ENCODE data around the gene TPSG1. TPM values are rescaled to one million over a fixed set of nuclear protein-coding genes. Genes with fewer than 3 reads are reported as not detected.

The TPSG1 gene
- total RNA-seq, 1 donor from 2014 or later: not detected

DNA sequence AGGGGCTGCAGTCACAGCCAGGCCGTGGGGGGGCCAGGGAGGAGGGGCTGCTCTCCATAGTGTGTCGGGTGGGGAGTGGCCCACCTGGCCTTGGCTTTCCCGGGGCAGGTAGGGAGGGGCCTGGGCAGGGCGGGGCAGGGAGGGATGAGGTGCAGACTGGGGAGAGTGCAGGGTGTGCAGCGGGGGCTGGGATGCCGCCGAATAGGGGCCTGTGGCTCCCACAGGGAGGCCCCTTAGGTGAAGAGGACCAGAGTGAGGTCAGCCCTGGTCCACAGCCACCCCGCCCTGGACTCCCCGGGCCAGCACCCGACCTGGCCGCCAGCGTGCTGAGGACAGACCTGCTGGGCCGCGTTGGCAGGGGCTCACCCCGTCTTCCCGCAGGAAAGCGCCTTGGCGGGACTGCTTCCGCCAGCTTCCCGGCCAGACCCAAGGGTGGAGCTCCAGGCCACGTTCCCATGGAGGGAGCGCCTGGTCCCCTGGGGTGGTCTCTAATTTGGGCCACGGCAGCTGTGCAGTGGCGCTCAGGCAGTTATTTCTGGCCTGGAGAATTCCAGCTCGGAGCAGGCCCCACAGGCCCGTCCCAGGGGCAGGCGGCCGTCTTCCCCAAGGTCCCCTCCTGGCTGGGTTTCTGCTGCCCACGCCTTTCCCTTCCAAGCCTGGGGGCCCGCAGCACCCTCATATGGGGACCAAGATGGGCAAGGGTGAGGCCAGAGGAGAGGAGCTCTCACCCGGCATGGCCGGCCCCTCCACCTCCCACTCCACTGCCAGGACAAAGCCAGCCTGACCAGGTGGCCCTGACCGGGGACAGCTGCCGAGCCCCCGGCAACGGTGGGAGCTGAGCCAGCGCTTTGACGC is 44.3 kb downstream of the TPSG1 start:
- Histone ChIP-seq H3K4me1 (peaks cover 26% of the 10 kb centered on the region), H3K27ac (replicated peaks) (peak overlapping the region; percentile 77), H3K4me3 (peak overlapping the region; percentile 21), H3K27me3 (ENCODE audit: low read depth) (peaks cover 78% of the 10 kb centered on the region), H3K36me3 (no peaks in the 10 kb centered on the region), H3K9me3 (replicated peaks) (no peaks in the 10 kb centered on the region)
- intact Hi-C loops (cut with micrococcal nuclease): no loop called here
- DNase-seq: peak; percentile 67
- TF ChIP-seq, protein P1, sequence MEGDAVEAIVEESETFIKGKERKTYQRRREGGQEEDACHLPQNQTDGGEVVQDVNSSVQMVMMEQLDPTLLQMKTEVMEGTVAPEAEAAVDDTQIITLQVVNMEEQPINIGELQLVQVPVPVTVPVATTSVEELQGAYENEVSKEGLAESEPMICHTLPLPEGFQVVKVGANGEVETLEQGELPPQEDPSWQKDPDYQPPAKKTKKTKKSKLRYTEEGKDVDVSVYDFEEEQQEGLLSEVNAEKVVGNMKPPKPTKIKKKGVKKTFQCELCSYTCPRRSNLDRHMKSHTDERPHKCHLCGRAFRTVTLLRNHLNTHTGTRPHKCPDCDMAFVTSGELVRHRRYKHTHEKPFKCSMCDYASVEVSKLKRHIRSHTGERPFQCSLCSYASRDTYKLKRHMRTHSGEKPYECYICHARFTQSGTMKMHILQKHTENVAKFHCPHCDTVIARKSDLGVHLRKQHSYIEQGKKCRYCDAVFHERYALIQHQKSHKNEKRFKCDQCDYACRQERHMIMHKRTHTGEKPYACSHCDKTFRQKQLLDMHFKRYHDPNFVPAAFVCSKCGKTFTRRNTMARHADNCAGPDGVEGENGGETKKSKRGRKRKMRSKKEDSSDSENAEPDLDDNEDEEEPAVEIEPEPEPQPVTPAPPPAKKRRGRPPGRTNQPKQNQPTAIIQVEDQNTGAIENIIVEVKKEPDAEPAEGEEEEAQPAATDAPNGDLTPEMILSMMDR (IDR thresholded peaks at IDR 0.05; ENCODE audit: borderline replicate concordance): no peak

DNA sequence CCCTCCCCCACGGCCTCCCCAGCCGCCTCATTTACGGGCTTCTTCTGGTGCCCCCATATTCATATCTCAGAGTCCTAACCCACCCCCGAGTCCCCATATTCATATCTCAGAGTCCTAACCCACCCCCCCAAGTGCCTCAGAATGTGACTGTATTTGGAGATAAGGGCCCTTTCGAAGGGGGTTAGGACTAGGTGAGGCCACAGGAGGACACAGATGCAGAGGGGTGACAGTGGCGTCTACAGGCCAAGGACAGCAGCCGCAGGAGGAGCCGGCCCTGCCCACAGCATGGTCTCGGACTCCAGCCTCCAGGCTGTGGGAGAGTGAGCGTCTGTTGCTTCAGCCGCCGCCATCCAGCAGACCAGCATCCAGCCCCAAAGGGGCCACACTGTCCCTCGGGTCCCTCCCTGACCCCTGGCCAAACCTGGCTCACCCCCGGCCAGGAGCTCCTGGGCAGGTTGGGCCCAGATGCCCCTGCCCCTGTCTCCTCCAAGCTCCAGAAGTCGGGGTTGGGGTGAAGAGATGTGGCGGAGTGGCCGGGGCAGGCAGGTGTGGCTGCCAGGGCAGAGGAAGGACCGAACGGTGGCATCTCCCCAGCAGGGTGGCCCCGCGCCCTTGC is 46.7 kb downstream of the TPSG1 start:
- Histone ChIP-seq H3K36me3 (no peaks in the 10 kb centered on the region), H3K4me3 (no peak overlapping the region), H3K27ac (replicated peaks) (no peak overlapping the region), H3K4me1 (peaks cover 26% of the 10 kb centered on the region), H3K27me3 (ENCODE audit: low read depth) (peaks cover 77% of the 10 kb centered on the region), H3K9me3 (replicated peaks) (no peaks in the 10 kb centered on the region)
- no peak for DNase-seq
- intact Hi-C loops (cut with micrococcal nuclease): no loop called here
- TF ChIP-seq, protein P1 (IDR thresholded peaks at IDR 0.05; ENCODE audit: borderline replicate concordance): no peak

DNA sequence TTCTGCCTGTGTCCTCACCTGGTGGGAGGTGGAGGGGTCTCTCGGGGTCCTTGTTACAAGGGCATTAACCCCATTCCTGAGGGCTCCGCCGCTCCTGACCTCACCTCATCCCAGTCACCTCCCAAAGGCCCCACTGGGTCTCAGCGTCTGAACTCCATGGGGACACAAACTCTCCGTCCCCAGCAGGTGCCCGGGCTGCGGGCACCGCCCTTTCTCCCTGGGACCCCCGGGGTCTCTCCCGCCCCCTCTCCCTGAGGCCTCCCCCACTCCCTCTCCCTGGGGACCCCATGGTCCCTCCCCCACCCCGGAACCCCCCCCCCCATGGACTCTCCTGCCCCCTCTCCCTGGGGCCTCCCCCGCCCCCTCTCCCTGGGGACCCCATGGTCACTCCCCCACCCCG is 47.3 kb downstream of the TPSG1 start:
- H3K4me3 ChIP-seq: no peak overlapping the region
- no peaks in the 10 kb centered on the region for H3K36me3 ChIP-seq
- H3K9me3 ChIP-seq (replicated peaks): no peaks in the 10 kb centered on the region
- TF ChIP-seq, protein P1 (IDR thresholded peaks at IDR 0.05; ENCODE audit: borderline replicate concordance): no peak
- H3K4me1 ChIP-seq: peaks cover 22% of the 10 kb centered on the region
- no peak overlapping the region for H3K27ac ChIP-seq (replicated peaks)
- intact Hi-C loops (cut with micrococcal nuclease): no loop called here
- DNase-seq: no peak
- H3K27me3 ChIP-seq (ENCODE audit: low read depth): peaks cover 73% of the 10 kb centered on the region

DNA sequence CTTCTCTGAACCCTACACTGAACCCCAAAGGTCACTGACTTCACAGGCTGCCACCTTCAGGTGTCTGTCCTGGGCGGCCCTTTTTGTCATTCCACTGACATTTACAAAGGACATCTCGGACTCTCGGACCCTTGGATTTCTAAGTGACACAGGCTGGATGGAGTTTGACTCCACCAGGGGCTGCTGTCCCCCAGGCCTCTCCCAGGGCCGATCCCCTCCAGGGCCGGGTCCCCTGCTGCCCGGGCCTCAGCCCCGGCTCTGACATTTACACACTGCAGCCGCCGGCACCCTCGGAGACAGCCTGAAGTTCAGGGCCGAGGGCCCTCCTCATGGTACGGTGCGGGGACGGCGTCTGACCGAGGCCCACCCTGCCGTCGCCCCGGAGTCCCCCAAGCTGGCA is 48.0 kb downstream of the TPSG1 start:
- TF ChIP-seq, protein P1 (IDR thresholded peaks at IDR 0.05; ENCODE audit: borderline replicate concordance): no peak
- Histone ChIP-seq H3K27me3 (ENCODE audit: low read depth) (peaks cover 73% of the 10 kb centered on the region), H3K27ac (replicated peaks) (no peak overlapping the region), H3K4me1 (peaks cover 15% of the 10 kb centered on the region), H3K36me3 (no peaks in the 10 kb centered on the region), H3K4me3 (no peak overlapping the region), H3K9me3 (replicated peaks) (no peaks in the 10 kb centered on the region)
- intact Hi-C loops (cut with micrococcal nuclease): no loop called here
- no peak for DNase-seq

DNA sequence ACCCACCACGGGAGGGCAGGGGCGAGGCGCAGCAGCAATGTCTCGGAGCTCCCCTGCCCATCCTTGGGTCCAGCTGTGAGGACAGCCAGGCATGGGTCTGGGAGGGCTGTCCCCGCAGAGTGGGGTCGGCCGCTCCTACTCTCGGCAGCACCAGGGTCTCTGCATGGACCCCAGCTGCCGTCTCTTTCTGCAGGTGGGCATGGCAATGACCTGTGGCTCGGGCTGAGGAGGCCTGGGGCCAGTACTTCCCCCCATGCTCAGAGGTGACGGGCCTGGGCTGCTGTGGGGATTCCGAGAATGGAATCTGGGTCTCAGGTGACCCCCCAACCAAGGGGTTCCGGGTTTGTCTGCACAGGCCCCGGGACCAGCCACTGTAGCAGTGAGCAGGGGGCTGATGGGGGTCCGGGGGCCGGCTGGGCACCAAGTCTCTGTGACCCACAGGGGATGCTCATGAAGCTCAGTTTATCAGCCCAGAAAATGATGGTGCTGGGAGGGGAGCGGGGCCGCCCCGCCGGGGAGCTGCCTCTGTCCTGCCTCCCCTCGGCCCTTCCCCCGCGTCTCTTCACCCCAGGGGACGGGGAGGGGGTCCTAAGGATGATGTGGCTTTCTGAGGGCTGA is 48.7 kb downstream of the TPSG1 start:
- peaks cover 73% of the 10 kb centered on the region for H3K27me3 ChIP-seq (ENCODE audit: low read depth)
- no peaks in the 10 kb centered on the region for H3K36me3 ChIP-seq
- TF ChIP-seq, protein P1 (IDR thresholded peaks at IDR 0.05; ENCODE audit: borderline replicate concordance): no peak
- intact Hi-C loops (cut with micrococcal nuclease): no loop called here
- H3K27ac ChIP-seq (replicated peaks): no peak overlapping the region
- no peaks in the 10 kb centered on the region for H3K9me3 ChIP-seq (replicated peaks)
- no peak for DNase-seq
- H3K4me3 ChIP-seq: no peak overlapping the region
- H3K4me1 ChIP-seq: peaks cover 9% of the 10 kb centered on the region
